Activated CD4-positive, alpha-beta T cell treated with anti-CD3 and anti-CD28 coated beads for 48 hours (primary cell): ENCODE results near the gene LENG8.
A peak's percentile ranks its signal among the peaks of the same experiment; 100 is the strongest.
"Not testable (repeated sequence)": the region's sequence is repeated elsewhere in the genome, so short reads cannot be mapped to it uniquely, and the experiment has no call there.

Experiments used
- DNase-seq: peaks from one replicate; pipeline ENCODE4 v3.0.0-alpha.2; 2020

Gene LENG8

DNA sequence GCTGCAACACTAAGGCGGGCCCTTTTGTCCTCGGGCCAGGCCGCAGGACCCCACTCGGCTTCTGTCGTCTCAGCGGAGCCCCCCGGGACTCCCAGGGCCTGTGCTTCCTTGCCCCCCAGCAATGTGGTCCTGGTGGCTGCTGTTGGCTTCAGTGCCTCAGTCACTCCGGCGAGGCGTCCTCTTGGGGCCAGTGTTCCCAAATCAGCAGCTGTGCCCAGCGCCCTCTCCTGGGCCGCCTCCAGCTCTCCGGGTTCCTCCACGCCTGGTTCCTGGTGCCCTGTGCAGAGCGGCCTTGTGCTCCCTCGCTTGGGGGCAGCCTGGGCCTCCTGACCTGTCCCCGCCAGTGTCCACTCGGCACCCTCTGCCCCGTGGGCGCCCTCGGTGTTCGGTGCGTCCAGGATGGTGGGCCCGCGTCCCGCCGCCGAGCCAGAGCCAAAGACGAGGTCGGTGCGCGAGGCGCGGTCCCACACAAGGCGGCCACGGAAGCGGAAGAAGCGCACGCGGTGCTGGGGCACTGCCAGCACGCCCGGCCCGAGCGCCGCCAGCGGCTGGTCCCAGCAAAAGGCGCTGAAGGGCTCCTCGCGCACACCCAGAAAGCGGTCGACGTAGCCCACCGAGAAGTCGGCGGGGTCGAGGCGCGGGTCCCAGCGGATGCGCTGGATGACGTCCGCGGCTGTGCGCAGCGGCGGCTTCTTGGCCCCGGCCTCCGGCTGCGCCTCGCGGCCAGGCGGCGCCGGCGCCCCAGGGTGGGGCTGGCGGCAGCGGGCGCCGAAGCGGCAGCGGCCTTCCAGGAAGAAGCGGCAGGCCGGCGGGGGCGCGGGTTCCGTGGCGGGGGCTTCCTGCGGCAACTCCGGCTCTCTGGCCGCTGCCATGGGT lies 13.9 kb downstream of the LENG8 start:
- peak; percentile 76 for DNase-seq

DNA sequence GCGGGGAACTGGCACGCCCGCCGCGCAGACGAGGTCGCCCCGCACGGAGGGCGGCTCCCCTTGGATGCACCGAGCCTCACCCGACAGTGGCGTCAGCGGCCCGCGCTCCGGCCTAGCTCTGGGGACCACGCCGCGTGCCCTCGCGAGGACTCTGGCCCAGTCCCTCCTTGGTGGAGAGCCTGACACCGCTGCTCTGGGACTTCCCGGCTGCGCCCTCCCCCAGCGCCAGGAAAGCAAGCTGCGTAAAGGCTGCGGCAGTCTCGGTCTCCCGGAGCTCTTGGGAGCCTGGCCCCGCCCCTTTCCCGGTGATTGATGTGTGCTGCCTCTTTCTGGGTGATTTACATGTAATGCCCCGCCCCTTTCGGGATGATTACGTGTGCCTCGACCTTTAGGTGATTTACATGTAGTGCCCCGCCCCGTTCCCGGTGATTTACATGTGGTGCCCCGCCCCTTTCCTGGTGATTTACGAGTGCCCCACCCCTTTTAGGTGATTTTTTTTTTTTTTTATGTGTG lies 14.6 kb downstream of the LENG8 start, which contains the start of gene LENG9:
Gene LENG9, minus strand, starts transcription at position 248 of the 513 bp plus-strand sequence. CDS start 252 bp downstream, outside the sequence.
- DNase-seq = peak; percentile 99

DNA sequence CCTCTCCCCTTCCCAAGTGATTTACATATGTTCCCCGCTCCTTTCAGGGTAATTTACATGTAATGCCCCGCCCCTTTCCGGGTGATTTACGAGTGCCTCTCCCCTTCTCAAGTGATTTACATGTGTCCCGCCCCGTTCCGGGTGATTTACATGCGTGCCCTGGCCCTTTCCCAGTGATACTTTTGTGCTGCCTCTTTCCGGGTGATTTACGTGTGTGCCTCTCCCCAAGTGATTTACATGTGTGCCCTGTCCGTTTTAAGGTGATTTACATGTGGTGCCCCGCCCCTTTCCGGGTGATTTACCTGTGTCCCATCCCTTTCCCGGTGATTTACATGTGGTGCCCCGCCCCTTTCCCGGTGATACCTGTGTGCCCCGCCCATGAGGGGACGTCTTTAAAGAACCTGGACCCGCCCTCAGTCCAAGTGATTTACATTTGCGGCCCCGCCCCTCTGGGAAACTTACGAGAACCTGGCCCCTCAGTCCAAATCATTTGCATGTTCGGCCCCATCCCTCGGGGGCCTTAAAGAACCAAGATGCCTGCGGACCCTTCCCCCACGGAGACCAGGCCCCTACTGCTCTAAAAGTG lies 15.1 kb downstream of the LENG8 start:
- peak; percentile 96 for DNase-seq

DNA sequence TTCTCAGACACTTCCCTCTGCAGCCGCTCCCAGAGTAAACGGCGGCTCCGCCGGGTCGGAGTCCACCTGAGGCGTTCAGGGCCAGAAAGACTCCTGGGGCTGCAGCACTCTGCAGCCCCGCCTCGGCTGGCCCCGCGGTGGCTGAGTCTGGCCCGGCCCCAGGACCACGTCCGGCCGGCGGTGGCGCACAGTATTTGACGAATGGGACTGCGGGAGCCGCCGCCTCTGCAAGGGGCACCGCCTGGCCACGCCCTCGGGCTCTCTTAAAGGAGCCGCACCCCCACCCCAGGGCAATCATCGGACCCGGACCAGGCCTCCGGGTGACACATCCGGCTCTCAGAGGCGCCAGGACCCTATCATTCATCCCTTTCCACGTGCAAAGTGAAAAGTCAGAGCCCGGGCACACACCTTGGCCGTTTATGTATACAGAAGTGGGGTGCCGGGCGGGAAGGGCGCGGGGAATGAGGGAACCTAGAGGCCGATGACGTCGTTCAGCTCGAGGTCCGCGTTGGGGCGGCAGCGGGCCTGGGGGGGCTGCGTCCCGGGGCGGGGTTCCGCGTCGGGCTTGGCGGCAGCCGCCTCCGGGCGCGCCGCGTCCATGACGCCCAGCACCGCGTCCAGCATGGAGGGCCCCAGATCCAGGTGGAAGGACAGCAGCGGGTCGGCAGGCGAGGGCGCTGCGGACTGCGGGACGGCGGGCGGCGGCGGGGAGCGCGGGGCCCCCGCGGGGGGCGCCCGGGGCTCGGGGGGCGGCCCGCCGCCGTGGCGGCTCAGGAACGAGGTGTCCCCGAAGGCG lies 15.8 kb downstream of the LENG8 start:
- DNase-seq = peak; percentile 92

DNA sequence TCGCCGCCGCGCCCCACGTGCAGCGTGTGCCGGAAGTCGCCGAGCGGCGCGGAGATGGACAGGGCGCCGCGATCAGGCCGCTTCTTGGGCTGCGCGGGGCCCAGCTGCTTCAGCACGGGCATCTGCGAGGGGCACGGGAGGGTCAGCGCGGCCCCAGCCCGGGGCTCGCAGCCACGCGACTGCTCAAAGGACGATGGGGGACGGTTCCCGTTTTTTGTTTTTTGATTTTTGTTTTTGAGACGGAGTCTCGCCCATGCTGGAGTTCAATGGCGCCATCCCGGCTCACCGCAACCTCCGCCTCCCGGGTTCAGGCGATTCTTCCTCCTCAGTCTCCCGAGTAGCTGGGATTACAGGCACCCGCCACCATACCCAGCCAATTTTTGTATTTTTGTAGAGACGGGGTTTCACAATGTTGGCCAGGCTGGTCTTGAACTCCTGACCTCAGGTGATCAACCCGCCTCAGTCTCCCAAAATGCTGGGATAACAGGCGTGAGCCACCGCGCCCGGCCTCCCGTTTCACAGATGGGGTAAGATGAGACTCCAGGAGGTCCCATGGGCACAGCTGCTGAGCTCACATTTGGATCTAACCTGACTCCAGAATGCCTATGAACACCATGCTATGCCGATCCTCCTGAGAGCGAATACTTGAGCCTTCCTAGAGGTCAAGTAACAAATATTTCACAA lies 16.6 kb downstream of the LENG8 start:
- DNase-seq = no peak

- not testable (repeated sequence) for DNase-seq
These were observed 17.1 kb downstream of the LENG8 start for GRCh38 chr19:54466110-54466480.

- no peak for DNase-seq
These were observed 20.5 kb downstream of the LENG8 start for GRCh38 chr19:54469496-54469934.

- no peak for DNase-seq
These were observed 21.4 kb downstream of the LENG8 start for GRCh38 chr19:54470276-54470887.

GRCh38 chr19:54470991-54471782 lies 22.2 kb downstream of the LENG8 start:
- no peak for DNase-seq

DNA sequence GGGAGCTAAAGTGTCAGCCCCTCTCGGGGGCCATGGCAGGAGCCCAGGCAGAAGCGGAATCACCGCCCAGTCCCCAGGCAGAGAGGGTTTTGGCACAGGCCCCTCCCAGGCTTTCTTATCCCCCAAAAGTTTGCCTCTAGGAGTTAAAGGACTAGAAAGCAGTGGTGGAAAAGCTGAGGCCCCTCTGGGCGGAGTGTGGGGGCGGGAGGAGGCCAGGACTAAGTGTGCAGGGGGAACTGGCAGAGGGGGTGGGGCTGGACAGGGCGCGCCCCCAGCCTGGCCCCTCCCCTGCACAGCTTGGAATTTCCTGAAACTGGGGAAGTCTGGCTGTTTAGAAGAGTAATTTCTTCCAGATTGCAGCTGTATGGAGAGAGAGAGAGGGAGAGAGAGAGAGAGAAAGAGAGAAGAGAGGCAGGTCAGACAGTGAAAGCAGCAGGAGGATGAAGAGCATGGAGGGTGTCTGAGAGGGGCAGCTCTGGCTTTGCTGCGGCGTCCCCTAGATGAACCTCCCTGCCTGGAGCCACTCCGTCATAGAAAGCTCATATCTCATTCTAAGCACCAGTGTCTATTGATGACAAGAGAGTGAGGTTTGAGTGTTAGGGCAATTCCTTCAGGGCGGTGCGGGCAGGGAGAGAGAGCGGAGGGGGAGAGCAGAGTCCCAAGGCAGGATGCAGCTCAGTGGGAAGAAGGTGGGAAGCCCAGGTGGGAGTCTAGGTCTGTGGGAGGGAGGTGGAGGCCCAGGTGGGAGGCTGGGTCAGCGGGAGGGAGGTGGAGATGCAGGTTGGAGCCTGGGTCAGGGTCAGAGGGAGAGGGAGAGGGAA lies 24.3 kb downstream of the LENG8 start, which contains the start of gene CDC42EP5:
Gene CDC42EP5, minus strand, starts transcription at position 226 of the 821 bp plus-strand sequence. CDS start 7,749 bp downstream, outside the sequence.
- no peak for DNase-seq

DNA sequence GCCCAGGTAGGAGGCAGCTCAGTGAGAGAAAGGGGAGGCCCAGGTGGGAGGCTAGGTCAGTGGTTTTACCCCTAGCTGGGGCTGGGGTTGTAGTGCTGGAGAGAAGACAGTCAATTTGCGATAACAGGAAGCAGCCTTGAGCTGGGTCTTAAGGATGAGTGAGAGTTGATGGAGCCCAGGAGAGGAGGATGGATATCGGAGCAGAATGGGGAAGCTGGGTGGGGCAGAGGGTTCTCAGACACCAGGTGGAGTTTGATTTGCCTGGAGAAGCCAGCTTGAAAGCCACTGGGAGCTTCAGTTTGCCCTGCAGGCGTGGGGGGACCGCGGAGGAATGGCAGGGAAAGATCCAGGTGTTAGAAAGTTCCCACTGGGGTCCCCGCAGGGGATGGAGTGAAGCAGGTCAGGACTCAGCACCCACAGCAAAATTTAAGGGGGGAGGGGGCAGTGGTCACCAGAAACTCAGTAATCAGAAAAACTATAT lies 24.9 kb downstream of the LENG8 start:
- DNase-seq = no peak

DNA sequence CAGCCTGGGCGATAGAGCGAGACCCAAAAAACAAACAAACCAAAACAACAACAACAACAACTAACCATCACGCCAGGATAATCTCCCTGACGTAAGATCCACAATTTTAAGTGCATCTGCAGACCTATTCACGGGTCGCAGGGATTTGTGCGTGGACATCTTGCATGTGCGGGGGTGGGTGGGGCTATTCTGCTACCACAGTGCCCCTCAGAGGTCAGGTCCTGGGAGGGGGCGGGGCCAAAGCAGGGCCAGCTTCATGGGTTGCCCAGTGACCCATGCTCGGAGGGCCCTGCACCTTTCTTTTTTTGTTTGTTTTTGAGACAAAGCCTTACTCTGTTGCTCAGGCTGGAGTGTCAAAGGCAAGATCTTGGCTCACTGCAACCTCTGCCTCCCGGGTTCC lies 26.7 kb downstream of the LENG8 start:
- no peak for DNase-seq

GRCh38 chr19:54477650-54478049 lies 28.7 kb downstream of the LENG8 start:
- no peak for DNase-seq

- DNase-seq = peak; percentile 41
These were observed 29.8 kb downstream of the LENG8 start for GRCh38 chr19:54478677-54479266.

DNA sequence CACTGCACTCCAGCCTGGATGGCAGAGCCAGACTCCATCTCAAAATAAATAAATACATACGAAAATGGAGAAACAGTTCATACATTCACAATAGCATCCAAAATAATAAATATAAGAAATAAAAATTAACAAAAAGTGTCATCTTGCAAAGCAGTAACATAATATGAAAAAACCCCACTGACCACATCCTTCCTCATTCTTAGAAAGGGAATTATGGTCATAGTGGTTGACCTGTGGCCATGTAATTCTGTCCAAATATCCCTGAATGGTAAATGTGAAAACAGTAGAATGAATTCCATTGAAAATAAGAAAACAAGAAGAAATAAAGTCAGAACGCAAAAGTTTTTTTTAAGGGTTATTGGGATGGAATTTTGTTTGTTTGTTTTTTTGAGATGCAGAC lies 31.1 kb downstream of the LENG8 start:
- DNase-seq = no peak

GRCh38 chr19:54481326-54481930 lies 32.4 kb downstream of the LENG8 start:
- peak; percentile 47 for DNase-seq

DNA sequence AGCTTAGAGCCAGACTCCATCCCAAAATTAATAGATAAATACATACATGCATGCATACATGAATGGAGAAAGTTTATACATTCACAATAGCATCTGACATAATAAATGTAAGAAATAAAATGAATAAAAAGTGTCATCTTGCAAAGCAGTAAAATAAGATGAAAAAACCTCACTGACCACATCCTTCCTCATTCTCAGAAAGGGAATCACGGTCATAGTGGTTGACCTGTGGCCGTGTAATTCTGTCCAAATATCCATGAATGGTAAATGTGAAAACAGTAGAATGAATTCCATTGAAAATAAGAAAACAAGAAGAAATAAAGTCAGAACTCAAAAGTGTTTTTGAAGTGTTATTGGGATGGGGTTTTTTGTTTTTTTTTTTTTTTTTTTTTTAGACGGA lies 33.9 kb downstream of the LENG8 start:
- no peak for DNase-seq

GRCh38 chr19:54484451-54484850 lies 35.5 kb downstream of the LENG8 start:
- DNase-seq = no peak

GRCh38 chr19:54485851-54486250 lies 36.9 kb downstream of the LENG8 start:
- DNase-seq = no peak
